ENCODE measurements around the gene SLC25A1.

The SLC25A1 gene

DNA sequence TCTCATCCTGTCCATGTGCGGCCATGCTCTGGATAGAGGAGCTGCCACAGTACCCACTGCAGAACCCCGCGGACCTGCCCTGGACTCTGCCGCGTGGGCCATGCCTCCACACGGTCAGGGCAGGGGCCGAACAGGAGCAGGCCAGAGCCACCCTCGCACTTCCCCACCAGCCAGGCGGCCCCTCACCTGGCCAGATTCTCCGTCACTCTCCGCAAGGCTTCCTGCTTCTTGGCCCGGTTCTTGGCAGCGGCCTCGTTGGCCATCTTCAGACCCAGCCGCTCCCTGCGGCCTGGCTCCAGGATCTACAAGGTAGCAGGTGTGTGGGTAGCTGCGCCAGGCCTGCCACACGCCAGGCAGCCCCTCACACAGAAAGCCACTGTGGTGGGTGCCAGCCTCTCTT lies 43.7 kb downstream of the SLC25A1 start:
- no peak for DNase-seq

DNA sequence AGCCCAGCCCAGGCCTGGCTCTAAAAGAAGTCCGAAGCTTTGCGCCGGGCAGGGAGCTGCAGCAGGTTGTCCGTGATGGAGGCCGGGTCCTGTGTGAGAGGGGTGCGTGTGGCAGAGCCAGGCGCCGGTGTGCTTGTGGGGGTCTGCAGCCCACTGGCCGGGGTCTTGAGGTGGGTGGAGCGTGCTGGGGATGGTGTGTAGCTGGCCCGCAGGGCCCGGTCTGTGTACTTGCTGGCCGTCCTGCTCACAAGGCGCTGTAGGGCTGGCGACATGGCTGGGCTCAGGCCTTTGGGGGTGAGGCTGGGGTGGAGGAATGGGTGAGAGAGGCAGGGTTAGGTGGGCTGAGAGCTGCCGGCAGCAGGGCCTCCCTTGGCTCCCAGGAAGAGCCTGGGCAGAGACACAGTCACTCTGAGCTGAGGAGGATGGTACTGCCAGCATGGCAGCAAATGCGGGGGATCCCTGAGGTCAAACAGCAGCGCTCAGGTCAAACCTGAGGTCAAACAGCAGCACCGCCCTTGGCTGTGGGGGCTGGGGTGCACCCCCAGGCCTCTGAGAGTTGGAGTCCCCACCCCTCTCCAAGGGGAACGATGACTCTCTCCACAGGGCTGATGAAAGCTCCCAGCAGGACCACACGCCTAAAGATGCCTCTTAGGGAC lies 44.2 kb downstream of the SLC25A1 start:
- no peak for DNase-seq

DNA sequence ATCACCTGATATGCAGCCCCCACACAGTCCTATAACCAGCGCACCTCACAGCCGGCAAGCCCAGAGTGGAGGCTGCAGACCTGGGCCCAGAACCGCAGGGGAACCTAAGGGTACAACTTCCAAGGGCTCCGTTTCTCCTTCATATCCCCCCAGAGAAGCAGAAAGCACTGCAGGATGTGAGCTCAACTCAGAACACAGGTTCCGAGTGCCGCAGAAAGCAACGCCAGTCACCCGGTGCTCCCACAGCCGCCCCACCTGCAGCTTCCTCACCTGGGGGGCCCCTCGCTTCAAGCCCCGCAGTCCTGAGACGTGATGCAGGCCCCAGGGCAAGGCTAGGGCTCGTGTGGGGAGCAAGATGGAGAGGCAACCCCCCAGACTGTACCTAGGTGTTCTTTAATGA lies 45.0 kb downstream of the SLC25A1 start:
- no peak for DNase-seq

DNA sequence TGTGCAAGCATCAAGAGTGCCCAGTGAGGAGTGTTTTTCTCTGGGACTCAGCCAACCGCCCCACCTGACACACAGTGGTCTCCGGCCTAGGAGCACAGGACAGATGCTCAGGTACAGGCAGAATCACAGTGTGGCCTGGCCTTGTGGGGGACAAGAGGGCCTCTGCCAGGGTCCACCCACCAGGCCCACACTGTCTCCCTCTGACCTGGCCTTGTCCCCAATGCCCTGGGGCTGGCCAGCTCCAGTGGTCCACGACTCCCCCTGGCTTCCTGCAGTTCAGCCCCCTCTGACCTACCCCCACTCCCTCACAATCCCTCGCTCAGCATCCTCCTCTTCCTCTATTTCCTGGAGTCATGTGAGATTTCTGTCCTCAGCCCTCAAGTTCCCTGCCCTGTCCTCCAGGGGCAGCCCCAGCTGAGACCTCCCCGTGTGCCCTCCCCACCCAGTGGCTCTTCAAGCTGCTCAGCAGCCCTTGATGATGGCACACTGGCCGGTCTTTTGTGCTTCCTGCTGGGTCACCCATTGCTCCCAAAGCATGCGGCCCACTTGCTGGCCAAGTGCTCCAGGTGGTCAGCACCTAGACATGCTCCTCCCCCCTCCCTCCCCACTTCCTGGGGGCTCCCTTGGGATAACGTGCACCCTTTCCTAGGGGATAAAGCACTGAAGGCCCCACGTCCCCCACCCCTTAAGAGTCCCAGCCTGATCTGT lies 45.7 kb downstream of the SLC25A1 start:
- DNase-seq = no peak

DNA sequence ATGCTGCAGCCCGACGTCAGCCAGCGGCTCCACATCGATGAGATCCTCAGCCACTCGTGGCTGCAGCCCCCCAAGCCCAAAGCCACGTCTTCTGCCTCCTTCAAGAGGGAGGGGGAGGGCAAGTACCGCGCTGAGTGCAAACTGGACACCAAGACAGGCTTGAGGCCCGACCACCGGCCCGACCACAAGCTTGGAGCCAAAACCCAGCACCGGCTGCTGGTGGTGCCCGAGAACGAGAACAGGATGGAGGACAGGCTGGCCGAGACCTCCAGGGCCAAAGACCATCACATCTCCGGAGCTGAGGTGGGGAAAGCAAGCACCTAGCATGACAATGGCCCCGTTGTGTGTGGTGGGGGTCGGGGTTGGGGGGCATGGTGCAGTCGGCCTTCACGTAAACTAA lies 46.4 kb downstream of the SLC25A1 start:
- DNase-seq = no peak

DNA sequence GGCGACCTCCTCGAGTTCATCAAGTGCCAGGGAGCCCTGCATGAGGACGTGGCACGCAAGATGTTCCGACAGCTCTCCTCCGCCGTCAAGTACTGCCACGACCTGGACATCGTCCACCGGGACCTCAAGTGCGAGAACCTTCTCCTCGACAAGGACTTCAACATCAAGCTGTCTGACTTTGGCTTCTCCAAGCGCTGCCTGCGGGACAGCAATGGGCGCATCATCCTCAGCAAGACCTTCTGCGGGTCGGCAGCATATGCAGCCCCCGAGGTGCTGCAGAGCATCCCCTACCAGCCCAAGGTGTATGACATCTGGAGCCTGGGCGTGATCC lies 46.9 kb downstream of the SLC25A1 start:
- no peak for DNase-seq

DNA sequence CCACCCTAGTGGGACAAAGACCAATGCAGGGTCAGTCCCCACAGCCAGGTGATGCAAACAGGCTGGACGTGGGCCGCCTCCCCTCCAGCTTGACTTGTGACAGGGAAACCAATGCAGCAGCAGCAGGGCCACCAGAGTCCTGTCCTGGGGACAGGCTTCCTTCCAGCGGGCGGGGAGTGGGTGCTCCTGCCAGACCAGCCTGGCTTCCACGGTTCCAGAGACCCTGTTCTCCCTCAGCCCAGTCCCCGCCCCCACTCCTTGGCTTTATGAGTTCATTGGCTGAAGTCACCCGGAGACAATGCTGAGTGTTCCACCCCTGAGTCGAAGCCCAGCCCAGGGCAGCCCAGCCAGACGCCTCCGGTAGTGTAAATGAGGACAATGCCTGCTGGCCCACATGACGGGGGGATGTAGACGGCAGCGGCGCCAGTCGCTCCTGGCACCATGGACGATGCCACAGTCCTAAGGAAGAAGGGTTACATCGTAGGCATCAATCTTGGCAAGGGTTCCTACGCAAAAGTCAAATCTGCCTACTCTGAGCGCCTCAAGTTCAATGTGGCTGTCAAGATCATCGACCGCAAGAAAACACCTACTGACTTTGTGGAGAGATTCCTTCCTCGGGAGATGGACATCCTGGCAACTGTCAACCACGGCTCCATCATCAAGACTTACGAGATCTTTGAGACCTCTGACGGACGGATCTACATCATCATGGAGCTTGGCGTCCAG lies 47.4 kb downstream of the SLC25A1 start, which contains the start of gene TSSK2:
TSSK2 (plus strand) TSS at position 350 of the 726 bp plus-strand sequence; CDS start at position 442, 92 bp downstream.
- DNase-seq = no peak

DNA sequence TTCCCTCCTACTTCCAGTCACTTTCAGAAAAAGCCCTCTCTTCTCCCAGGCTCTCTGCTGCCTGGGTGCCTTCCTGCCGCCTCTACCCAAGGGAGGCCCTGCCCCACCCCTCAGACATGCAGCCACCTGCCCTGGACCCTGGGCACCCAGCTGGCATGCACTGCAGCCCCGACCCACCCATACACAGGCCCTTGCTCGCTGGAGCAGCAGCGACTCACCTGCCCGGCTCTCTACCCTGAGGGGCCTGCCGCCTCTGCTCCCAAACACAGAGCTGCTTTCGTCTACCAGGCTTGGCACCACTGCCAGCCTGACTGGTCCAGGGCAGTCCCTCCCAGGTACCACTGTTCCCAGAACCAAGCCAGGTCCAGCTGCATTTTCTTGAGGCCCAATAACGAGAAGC lies 48.7 kb downstream of the SLC25A1 start:
- no peak for DNase-seq

DNA sequence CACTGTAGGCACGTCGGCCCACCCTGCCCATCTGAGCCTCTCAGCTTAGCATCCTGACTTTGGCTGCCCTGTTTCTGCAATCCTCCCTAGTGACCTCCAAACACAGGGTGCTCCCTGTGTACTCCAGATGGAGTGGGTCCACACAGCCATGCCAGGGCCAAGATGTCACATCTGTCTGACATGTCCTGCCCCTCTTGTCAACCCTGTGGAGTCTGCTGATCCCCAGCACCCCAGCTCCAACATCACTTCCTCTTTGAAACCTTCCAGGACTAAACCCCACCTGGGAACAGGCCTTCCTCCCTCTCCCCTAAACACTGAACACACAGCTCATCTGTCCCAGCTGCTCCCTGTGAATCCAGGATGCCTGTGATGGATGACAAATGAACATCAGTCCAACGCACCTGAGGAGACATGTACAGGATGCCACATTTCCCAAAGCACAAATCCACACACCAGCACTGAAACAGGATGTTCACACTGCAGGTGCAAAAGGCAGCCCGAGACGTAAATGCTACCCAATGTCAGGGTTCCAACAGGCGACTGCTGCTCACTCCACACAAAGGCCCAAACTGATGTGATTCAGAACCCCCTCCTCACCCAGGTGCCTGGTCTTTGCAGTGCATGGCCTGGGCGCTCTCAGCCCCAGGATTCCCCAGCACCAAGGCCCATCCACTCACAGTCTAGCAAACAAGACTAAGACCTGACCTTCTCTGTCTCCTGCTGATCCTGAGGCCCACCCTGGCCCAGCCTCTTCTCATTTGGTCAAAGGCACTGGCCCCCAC lies 49.4 kb downstream of the SLC25A1 start:
- DNase-seq = no peak

DNA sequence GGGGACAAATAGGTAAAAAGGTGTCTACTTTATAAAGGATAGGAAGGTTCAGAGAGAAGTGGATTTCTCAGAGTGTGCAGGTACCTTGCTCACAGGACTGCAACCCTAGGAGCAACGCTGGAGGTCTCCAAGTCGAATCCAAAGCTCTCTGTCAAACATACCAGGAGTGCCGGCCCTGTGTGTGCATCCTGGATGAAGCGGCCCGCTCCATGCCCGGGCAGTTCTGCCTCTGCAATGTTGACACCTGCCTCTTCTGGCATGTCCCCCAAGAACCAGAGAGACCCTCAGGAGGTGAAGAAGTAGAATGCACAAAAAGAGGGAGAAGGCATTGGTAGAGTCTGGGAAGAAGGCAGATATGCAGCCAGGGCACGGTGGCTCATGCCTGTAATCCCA lies 50.5 kb downstream of the SLC25A1 start:
- no peak for DNase-seq

DNA sequence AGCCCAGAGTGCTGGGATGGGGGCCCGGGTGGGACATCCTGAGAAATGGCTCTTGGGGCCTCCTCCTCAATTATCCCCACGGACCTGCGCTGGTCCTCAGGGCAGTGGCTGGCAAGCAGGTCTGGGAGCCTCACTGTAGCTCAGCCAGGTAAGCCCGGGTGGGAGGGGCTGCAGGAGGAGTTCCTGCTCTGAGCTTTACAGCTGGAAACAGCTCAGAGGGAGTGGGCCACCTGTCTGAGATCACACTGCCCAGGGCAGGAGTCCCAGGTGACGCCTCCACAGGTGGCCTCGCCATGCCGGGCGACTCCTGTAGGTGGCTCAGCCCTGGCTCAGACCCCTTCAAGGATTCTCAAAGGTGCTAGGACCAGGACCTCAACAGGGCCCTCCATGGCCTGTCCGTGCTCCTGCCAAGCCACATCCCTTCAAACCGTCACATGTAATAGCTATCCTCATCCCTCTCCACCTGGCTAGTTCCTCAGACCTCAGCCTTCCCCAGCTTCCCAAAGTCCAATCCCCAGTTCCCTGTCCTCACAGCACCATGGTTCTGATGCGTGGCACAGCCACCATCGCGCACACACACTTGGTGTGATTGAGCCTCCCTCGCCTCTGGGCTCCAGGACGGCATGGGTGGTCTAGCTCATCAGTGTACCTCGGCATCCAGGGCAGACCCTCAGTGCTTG lies 51.1 kb downstream of the SLC25A1 start:
- DNase-seq = no peak

DNA sequence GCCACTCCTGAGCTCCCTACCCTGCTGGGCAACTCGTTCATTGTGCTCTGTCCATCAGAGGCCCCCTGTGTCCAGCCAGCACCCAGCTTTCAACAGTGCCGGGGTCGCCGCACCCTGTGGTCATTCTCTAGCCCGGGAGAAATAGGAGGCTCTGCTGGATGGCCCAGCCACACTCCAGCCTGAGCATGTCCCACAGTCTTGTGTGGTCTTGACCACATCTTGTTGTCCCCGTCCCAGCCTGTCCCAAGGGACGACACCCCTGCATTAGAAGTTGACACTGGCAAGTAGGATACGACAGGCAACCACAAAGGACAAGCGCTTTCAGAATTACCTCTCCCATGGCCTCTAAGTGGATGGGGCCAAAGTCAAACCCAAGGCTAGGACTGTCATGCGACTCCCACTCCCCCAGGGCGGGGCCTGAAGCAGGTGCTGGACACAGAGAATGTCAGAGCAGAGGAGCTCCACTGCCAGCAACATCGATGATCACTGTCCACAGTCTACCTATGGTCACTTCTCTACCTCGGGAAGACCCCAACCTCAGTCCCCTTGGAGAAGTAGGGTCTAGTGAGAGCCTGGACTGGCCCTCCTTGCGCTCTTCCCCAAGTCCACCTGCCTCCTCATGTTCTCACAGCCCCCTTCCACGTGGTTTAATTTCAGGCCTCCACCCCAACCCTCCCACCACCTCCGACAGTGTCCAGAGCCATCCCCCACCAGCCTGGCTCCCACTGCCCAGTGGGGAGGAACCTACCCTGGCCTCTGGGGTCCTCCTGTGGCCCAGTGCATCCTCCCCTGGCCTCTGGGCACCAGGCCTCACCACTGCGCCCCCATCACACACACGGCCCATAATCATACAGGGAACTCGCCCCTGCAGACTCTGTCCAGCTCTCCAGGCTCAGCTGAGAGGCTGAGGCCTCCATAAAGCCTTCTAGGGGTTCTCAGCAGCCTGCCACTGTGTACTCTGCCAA lies 51.9 kb downstream of the SLC25A1 start:
- DNase-seq = no peak
